Cardiac fibroblast (primary cell): Measurements from ENCODE around the gene SUCNR1.
"Not testable (repeated sequence)": the region's sequence is repeated elsewhere in the genome, so short reads cannot be mapped to it uniquely, and the experiment has no call there.

ENCODE experiments used
- DNase-seq, 2 donors: peaks; one replicate each; pipeline versions ENCODE4 v3.0.0 to v3.0.0-alpha.2; 2010; ENCODE audit warnings: low read depth in 2 of 2
- H3K4me3 ChIP-seq, 2 donors: replicated peaks in 1 of 2; 1 replicate in 1 of 2; 2 replicates in 1 of 2; pipeline ENCODE4 v1.5.1; 2011; ENCODE audit warnings: low read depth in 2 of 2, low read length in 2 of 2, mild to moderate bottlenecking in 2 of 2, moderate library complexity in 1 of 2
- CTCF ChIP-seq: IDR thresholded peaks from one replicate; pipeline ENCODE4 v1.5.1; 2011; ENCODE audit warnings: low read depth, mild to moderate bottlenecking, low read length, inconsistent platforms

The SUCNR1 gene

GRCh38 chr3:151869181-151869580, 4.3 kb upstream of the SUCNR1 start:
- TF ChIP-seq CTCF = no peak
- DNase-seq = peak in 1 of 2 donors; percentile 31
- no peak overlapping the region for H3K4me3 ChIP-seq

- peak; percentile 52 to 62 for DNase-seq
- TF ChIP-seq CTCF = no peak
- no peak overlapping the region for H3K4me3 ChIP-seq
Measured at GRCh38 chr3:151871639-151872468, 1.6 kb upstream of the SUCNR1 start.

- DNase-seq, H3K4me3 ChIP-seq: not testable (repeated sequence)
Measured at GRCh38 chr3:151874079-151874478, 636 bp downstream of the SUCNR1 start.

GRCh38 chr3:151875759-151876158, 2.3 kb downstream of the SUCNR1 start:
- no peak overlapping the region for H3K4me3 ChIP-seq
- DNase-seq = no peak
- no peak for TF ChIP-seq CTCF

GRCh38 chr3:151877269-151877668, 3.8 kb downstream of the SUCNR1 start:
- H3K4me3 ChIP-seq = no peak overlapping the region
- TF ChIP-seq CTCF = no peak
- no peak for DNase-seq

GRCh38 chr3:151878465-151878864, 5.0 kb downstream of the SUCNR1 start:
- no peak overlapping the region for H3K4me3 ChIP-seq
- no peak for DNase-seq
- TF ChIP-seq CTCF = no peak

- TF ChIP-seq CTCF = no peak
- no peak overlapping the region for H3K4me3 ChIP-seq
- DNase-seq = no peak
Measured at GRCh38 chr3:151879037-151879436, 5.6 kb downstream of the SUCNR1 start.
